HG03457 (cell line): ENCODE measurements around the gene NINJ1.
"Not testable (repeated sequence)": the region's sequence is repeated elsewhere in the genome, so short reads cannot be mapped to it uniquely, and the experiment has no call there.

Source experiments
- ATAC-seq: cut with Tn5 transposase; IDR thresholded peaks from one replicate; pipeline ENCODE4 v1.9.1; 2021; ENCODE audit warnings: moderate number of reproducible peaks; ENCODE audit not compliant: unreplicated experiment

Gene NINJ1

DNA sequence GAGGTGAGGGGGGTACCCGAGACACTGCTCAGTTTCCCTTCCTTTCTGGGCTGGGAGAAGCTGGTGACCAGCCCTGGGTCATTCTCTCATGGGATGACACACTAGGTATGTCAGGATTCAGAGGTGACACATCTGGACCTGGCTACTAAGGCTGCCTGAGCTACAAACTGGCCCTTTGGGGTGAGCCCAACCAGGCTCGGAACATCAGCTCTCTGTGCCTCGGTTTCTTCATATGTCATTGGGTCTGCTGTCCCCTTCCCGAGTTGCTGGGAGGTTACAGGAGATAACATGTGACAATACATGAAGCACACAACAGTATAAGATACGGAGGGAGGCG is 26.3 kb downstream of the NINJ1 start:
- no peak for ATAC-seq

- ATAC-seq = no peak
Observed at GRCh38 chr9:93107151-93107824, 26.8 kb downstream of the NINJ1 start.

GRCh38 chr9:93105620-93106019 is 28.4 kb downstream of the NINJ1 start:
- no peak for ATAC-seq

- ATAC-seq = not testable (repeated sequence)
Observed at GRCh38 chr9:93101086-93101485, 33.0 kb downstream of the NINJ1 start.

DNA sequence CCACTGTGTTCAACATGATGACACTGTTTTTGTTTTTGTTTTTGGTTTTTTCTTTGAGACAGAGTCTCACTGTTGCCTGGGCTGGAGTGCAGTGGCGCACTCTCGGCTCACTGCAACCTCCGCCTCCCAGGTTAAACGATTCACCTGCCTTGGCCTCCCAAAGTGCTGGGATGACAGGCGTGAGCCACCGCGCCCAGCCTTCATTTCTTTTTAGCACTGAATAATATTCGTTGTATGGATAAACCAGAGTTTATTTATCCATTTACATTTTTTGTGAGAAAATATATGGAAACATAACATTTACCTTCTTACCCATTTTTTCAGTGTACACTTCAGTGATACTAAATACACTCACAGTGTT is 33.8 kb downstream of the NINJ1 start:
- no peak for ATAC-seq

DNA sequence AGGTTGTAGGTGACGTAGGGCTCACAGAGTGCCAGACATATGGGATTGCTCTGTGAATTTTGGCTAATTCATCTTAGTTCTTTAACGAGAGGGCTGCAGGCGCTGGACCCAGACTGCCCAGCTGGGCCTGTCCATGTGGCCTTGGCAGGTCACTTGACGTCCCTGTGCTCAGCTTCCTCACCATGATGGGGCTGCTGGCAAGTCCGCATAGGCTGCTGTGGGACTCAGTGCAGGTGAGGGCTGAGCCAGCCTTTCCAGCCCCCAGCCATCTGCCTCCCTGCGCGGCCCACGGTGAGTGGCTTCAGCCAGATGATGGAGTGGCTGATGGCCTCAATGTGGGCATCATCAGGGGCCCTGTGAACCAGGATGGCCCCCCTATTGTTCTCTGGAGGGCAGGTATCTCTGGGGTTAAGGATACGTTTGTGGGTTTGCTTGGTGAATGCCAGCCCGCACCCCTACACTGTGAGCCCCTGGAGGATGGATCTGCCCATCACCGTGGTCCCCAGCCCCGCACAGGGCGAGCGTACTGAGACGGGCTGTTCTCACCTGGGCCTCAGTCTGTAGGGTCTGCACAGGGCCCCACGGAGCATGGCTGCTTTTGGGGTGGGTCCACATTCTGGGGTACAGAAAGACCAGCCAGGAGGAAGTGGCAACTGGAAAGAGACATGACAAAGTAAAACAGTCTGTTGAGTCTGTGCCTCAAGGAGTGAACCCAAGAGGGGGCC is 34.3 kb downstream of the NINJ1 start:
- no peak for ATAC-seq

DNA sequence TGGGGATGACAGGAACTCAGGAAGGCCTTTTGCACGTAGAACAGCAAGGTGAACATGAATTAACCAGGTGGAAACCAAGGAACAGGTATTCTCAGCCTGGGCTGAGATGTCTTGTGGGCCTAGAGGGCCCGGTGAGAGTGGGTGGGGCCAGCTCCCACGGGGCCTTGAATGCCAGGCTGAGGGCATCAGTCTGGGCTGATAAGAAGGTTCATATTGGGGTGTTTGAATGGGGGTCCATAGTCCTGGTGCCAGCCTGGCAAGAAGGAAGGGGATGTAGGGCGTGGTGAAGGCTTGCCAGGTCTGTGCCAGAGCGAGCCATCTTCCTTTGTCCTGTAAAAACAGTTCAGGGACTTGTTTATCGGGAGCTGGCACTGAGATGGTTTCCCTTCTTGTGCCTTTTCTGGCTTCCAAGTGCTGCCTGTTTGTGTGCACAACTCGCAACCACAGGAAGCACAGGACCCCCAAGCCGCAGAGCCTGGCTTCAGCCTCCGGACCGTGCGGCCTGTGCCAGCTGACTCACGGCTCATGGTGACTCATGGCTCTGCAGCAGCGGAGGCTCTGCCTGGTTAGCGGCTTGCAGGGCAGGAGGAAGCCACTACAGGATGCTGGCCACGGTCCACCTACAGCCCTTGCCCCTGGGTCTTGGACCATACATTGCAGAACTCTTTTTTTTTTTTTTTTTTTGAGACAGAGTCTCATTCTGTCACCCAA is 35.7 kb downstream of the NINJ1 start:
- no peak for ATAC-seq

GRCh38 chr9:93097511-93098201 is 36.4 kb downstream of the NINJ1 start:
- ATAC-seq = no peak

- no peak for ATAC-seq
Observed at GRCh38 chr9:93096811-93097382, 37.2 kb downstream of the NINJ1 start.

- no peak for ATAC-seq
Observed at GRCh38 chr9:93096131-93096802, 37.8 kb downstream of the NINJ1 start, which contains the start of gene CARD19. Gene CARD19 (plus strand): TSS chr9:93096217. CDS start chr9:93096346, 129 bp downstream.

DNA sequence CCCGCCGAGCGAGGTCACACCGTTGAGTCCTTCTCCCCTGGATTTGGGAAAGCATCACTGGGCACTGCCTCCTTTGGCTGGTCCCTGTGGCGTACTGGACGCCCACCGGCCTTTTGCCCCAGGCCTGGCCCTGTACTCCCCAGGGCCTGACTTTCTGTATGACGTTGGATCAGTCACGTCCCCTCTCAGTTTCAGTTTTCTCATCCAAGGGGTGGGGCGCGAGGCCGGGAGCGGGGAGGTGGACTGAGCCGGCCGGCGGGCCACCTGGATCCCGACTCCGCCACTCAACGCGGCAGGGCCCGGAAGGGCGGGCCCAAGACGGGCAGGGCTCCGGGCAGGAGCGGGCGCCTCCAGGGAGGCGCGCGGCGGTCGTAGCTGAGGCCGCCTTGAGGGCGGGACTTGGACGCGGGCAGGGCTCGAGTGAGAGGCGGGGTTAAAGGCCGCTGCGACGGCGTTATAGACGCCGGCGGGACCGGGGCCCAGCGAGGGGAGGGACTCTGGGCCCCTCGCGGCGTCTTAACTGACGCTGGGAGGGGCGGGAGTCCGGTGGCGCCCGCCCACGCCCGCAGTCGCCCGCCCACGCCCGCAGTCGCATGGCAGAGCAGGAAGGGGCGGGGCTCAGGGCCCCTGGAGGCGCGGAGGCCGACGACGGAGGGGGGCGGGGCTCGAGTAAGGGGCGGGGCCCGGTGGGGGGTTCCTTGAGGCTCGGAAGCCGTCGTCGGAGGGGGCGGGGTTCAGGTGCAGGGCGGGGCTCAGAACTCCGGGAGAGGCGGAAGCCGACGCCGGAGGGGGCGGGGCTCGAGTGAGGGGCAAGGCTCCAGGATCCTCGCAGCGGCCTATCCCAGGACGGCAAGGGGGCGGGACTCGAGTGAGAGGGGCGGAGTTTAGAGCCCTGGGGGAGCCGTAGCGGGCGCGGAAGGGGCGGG is 38.6 kb downstream of the NINJ1 start:
- peak; percentile 57 for ATAC-seq

GRCh38 chr9:93094658-93095204 is 39.3 kb downstream of the NINJ1 start:
- ATAC-seq = no peak

GRCh38 chr9:93093877-93094657 is 40.0 kb downstream of the NINJ1 start:
- no peak for ATAC-seq

- ATAC-seq = no peak
Observed at GRCh38 chr9:93093127-93093876, 40.7 kb downstream of the NINJ1 start.

DNA sequence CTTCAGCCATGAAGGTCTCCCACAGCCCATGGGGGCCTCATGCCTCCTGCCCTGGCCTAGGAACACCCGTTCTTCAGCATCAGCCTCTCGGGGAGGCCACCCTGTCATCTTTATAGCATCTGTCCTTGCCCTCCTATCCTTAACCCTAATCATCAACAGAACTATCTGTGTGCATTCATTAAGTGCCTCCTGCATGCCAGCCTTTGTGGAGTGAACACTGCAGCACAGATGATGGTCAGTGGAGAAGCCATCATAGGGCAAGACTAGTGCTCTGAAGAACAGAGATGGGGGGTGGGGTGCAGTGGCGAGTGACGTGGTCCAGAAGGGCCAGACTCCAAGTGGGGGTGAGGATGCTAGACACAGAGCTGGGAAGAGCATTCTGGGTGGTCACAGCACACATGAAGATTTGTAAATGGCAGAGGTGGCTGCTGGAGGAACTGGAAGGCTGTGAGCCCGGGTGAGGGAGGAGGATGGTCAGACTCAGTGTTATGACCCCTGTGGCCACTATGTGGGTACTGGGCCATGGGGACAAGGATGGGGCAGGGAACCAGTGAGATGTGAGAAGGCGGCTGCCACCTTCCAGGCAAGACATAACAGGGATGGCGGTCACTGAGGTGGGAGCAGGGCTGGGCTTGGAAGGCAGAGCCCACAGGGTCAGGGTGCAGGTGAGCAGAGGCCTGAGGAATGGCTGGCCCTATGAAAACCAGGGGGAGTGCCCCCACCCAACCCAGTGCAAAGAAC is 41.6 kb downstream of the NINJ1 start:
- ATAC-seq = no peak

- ATAC-seq = no peak
Observed at GRCh38 chr9:93091453-93092081, 42.5 kb downstream of the NINJ1 start.

DNA sequence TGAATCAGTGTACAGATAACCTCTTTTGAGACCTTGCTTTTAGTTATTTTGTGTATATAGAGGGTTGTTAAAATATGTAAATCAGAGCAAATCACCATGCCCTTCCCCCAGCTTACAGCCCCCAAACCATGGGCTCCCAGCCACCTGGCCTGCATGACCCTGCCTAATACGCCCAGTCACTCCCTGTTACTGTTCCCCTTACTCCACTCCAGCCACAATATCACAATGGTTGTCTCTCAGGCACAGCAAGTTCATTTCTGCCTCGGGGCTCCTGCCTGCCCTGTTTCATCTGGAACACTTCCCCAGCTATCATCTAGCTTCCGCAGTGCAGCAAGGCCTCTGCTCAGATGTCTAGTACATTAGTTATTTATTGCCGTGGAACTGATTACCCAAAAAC is 43.0 kb downstream of the NINJ1 start:
- ATAC-seq = no peak
